Smooth muscle cell (in vitro differentiated cells): ENCODE results near the gene STX8. TPM values are rescaled to one million over a fixed set of nuclear protein-coding genes. Genes with fewer than 3 reads are reported as not detected.

Experiments
- DNase-seq: peaks from one replicate; lab custom pipeline; 2025; ENCODE audit not compliant: unreplicated experiment; lab: John Stamatoyannopoulos, UW
- H2AFZ ChIP-seq: fragments of 200-600 bp; sonication (generic); 2 replicates; pipeline ENCODE4 v1.6.0; 2016; ENCODE audit warnings: antibody characterized with exemption, low read depth, mild to moderate bottlenecking
- H3F3A ChIP-seq: fragments of 200-600 bp; sonication (generic); 2 replicates; pipeline ENCODE4 v1.6.0; 2017; ENCODE audit warnings: antibody characterized with exemption, low read depth
- H3K27ac ChIP-seq: fragments of 200-600 bp; sonication (generic); 2 replicates; pipeline ENCODE4 v1.5.1; 2016; ENCODE audit warnings: low read depth, mild to moderate bottlenecking
- H3K27me3 ChIP-seq: fragments of 200-600 bp; sonication (generic); 2 replicates; pipeline ENCODE4 v1.6.1; 2016; ENCODE audit warnings: low read depth, mild to moderate bottlenecking
- H3K36me3 ChIP-seq: fragments of 200-600 bp; sonication (generic); 2 replicates; pipeline ENCODE4 v1.5.1; 2016; ENCODE audit warnings: low read depth
- H3K4me1 ChIP-seq: fragments of 200-600 bp; sonication (generic); 2 replicates; pipeline ENCODE4 v1.5.1; 2016; ENCODE audit warnings: low read depth
- H3K4me2 ChIP-seq: fragments of 200-600 bp; sonication (generic); 2 replicates; pipeline ENCODE4 v1.6.0; 2016; ENCODE audit warnings: mild to moderate bottlenecking
- H3K4me3 ChIP-seq: fragments of 200-600 bp; sonication (generic); 2 replicates; pipeline ENCODE4 v1.5.1; 2016; ENCODE audit warnings: mild to moderate bottlenecking
- H3K79me2 ChIP-seq: fragments of 200-600 bp; sonication (generic); 2 replicates; pipeline ENCODE4 v1.6.0; 2016; ENCODE audit warnings: low read depth, mild to moderate bottlenecking
- H3K9ac ChIP-seq: fragments of 200-600 bp; sonication (generic); 2 replicates; pipeline ENCODE4 v1.6.0; 2016; ENCODE audit warnings: low read depth
- H3K9me3 ChIP-seq: fragments of 200-600 bp; sonication (generic); replicated peaks from 2 replicates; pipeline ENCODE4 v1.5.1; 2016; ENCODE audit warnings: low read depth
- H4K20me1 ChIP-seq: fragments of 200-600 bp; sonication (generic); 2 replicates; pipeline ENCODE4 v1.6.0; 2016; ENCODE audit warnings: low read depth
- WGBS: methylation state at CpG from one replicate; pipeline ENCODE4 v1.1.7; 2016; ENCODE audit warnings: low lambda C conversion rate; 5-methylcytosine and 5-hydroxymethylcytosine counted together
- polyA plus RNA-seq: library from polyadenylated mRNA; unstranded; fragments of >200 nt; fragmentation: Nextera tagmentation; extraction: Ambion mirVana; gene quantifications from 2 replicates; pipeline ENCODE4 v1.2.1, GENCODE V29; 2016
- total RNA-seq: library from RNA; depleted of rRNA; stranded (reverse); fragments of >200 nt; gene quantifications from 2 replicates; pipeline ENCODE4 v1.2.3, GENCODE V29; 2014
- TF ChIP-seq, protein P1 (sequence below): fragments of 200-600 bp; sonication (generic); IDR thresholded peaks from 2 replicates; pipeline ENCODE4 v1.5.1; 2017; ENCODE audit warnings: borderline replicate concordance, mild to moderate bottlenecking, antibody characterized with exemption; ENCODE audit not compliant: insufficient read depth, poor library complexity, severe bottlenecking

Gene STX8
- total and polyA plus RNA-seq, 2 experiments from 2014 or later = 63.8 to 88.5 TPM

- H3K27ac ChIP-seq = no peak overlapping the region
- no peak for DNase-seq
- no peaks in the 10 kb centered on the region for H3F3A ChIP-seq
- no peaks in the 10 kb centered on the region for H3K79me2 ChIP-seq
- no peak overlapping the region for H3K4me2 ChIP-seq
- H2AFZ ChIP-seq = no peak overlapping the region
- H3K27me3 ChIP-seq = no peaks in the 10 kb centered on the region
- WGBS = over 99% methylated on average over 3 of the region's 3 CpGs
- TF ChIP-seq, protein P1, sequence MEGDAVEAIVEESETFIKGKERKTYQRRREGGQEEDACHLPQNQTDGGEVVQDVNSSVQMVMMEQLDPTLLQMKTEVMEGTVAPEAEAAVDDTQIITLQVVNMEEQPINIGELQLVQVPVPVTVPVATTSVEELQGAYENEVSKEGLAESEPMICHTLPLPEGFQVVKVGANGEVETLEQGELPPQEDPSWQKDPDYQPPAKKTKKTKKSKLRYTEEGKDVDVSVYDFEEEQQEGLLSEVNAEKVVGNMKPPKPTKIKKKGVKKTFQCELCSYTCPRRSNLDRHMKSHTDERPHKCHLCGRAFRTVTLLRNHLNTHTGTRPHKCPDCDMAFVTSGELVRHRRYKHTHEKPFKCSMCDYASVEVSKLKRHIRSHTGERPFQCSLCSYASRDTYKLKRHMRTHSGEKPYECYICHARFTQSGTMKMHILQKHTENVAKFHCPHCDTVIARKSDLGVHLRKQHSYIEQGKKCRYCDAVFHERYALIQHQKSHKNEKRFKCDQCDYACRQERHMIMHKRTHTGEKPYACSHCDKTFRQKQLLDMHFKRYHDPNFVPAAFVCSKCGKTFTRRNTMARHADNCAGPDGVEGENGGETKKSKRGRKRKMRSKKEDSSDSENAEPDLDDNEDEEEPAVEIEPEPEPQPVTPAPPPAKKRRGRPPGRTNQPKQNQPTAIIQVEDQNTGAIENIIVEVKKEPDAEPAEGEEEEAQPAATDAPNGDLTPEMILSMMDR = no peak
- no peak overlapping the region for H3K9ac ChIP-seq
- no peaks in the 10 kb centered on the region for H3K4me1 ChIP-seq
- no peaks in the 10 kb centered on the region for H3K9me3 ChIP-seq
- no peaks in the 10 kb centered on the region for H3K36me3 ChIP-seq
- H4K20me1 ChIP-seq = no peaks in the 10 kb centered on the region
- no peak overlapping the region for H3K4me3 ChIP-seq
These were observed 135.8 kb downstream of the STX8 start for GRCh38 chr17:9439851-9440250.

GRCh38 chr17:9436630-9437029 lies 139.0 kb downstream of the STX8 start:
- H3K27me3 ChIP-seq = no peaks in the 10 kb centered on the region
- H3K36me3 ChIP-seq = no peaks in the 10 kb centered on the region
- peaks cover 7% of the 10 kb centered on the region for H4K20me1 ChIP-seq
- DNase-seq = no peak
- H3K4me2 ChIP-seq = no peak overlapping the region
- 76% methylated on average over 1 of the region's 1 CpG for WGBS
- TF ChIP-seq, protein P1 = no peak
- H3K9me3 ChIP-seq = no peaks in the 10 kb centered on the region
- H3K4me1 ChIP-seq = no peaks in the 10 kb centered on the region
- H3K4me3 ChIP-seq = no peak overlapping the region
- H3K79me2 ChIP-seq = no peaks in the 10 kb centered on the region
- H3K9ac ChIP-seq = no peak overlapping the region
- no peak overlapping the region for H3K27ac ChIP-seq
- H3F3A ChIP-seq = peaks cover 7% of the 10 kb centered on the region
- H2AFZ ChIP-seq = no peak overlapping the region

GRCh38 chr17:9435165-9435564 lies 140.5 kb downstream of the STX8 start:
- Histone ChIP-seq H3K27me3 (no peaks in the 10 kb centered on the region), H3K9me3 (no peaks in the 10 kb centered on the region), H3K27ac (no peak overlapping the region), H3K79me2 (no peaks in the 10 kb centered on the region), H3K36me3 (no peaks in the 10 kb centered on the region), H4K20me1 (peaks cover 9% of the 10 kb centered on the region), H3K9ac (no peak overlapping the region), H3K4me3 (no peak overlapping the region), H2AFZ (no peak overlapping the region), H3K4me2 (no peak overlapping the region), H3K4me1 (no peaks in the 10 kb centered on the region), H3F3A (peaks cover 7% of the 10 kb centered on the region)
- WGBS = 94% methylated on average over 6 of the region's 6 CpGs
- DNase-seq = no peak
- TF ChIP-seq, protein P1 = no peak

- Histone ChIP-seq H3K36me3 (no peaks in the 10 kb centered on the region), H3K9me3 (no peaks in the 10 kb centered on the region), H3F3A (peaks cover 7% of the 10 kb centered on the region), H3K4me1 (no peaks in the 10 kb centered on the region), H3K79me2 (no peaks in the 10 kb centered on the region), H4K20me1 (peaks cover 9% of the 10 kb centered on the region), H3K4me3 (no peak overlapping the region), H2AFZ (no peak overlapping the region), H3K27ac (no peak overlapping the region), H3K4me2 (no peak overlapping the region), H3K9ac (no peak overlapping the region), H3K27me3 (no peaks in the 10 kb centered on the region)
- WGBS = 87% methylated on average over 3 of the region's 3 CpGs
- DNase-seq = no peak
- TF ChIP-seq, protein P1 = no peak
These were observed 141.0 kb downstream of the STX8 start for GRCh38 chr17:9434642-9435057.
